ENCODE results near the gene HNRNPLL. TPM values are rescaled to one million over a fixed set of nuclear protein-coding genes. Genes with fewer than 3 reads are reported as not detected.

HNRNPLL gene
- total RNA-seq, 1 experiment from 2014 or later, result 62.9 TPM

- in situ Hi-C loops (cut with HindIII; ENCODE audit: low pct_unique_long_range_greater_than_20kb, low sequenced_read_pairs), result no loop called here
- no peak for DNase-seq (ENCODE audit: low read depth, low spot score)
Observed at GRCh38 chr2:38526195-38526594, 76.5 kb downstream of the HNRNPLL start.

- DNase-seq (ENCODE audit: low read depth, low spot score), result no peak
- in situ Hi-C loops (cut with HindIII; ENCODE audit: low pct_unique_long_range_greater_than_20kb, low sequenced_read_pairs), result no loop called here
Observed at GRCh38 chr2:38524580-38524979, 78.1 kb downstream of the HNRNPLL start.

- DNase-seq (ENCODE audit: low read depth, low spot score), result no peak
- in situ Hi-C loops (cut with HindIII; ENCODE audit: low pct_unique_long_range_greater_than_20kb, low sequenced_read_pairs), result no loop called here
Observed at GRCh38 chr2:38523728-38524437, 78.8 kb downstream of the HNRNPLL start.

GRCh38 chr2:38522754-38523349 lies 79.9 kb downstream of the HNRNPLL start:
- in situ Hi-C loops (cut with HindIII; ENCODE audit: low pct_unique_long_range_greater_than_20kb, low sequenced_read_pairs), result no loop called here
- DNase-seq (ENCODE audit: low read depth, low spot score), result no peak

GRCh38 chr2:38521835-38522234 lies 80.9 kb downstream of the HNRNPLL start:
- in situ Hi-C loops (cut with HindIII; ENCODE audit: low pct_unique_long_range_greater_than_20kb, low sequenced_read_pairs), result no loop called here
- no peak for DNase-seq (ENCODE audit: low read depth, low spot score)

- in situ Hi-C loops (cut with HindIII; ENCODE audit: low pct_unique_long_range_greater_than_20kb, low sequenced_read_pairs), result no loop called here
- DNase-seq (ENCODE audit: low read depth, low spot score), result no peak
Observed at GRCh38 chr2:38517284-38517683, 85.4 kb downstream of the HNRNPLL start.

- in situ Hi-C loops (cut with HindIII; ENCODE audit: low pct_unique_long_range_greater_than_20kb, low sequenced_read_pairs), result no loop called here
- no peak for DNase-seq (ENCODE audit: low read depth, low spot score)
Observed at GRCh38 chr2:38516526-38516925, 86.2 kb downstream of the HNRNPLL start.

- in situ Hi-C loops (cut with HindIII; ENCODE audit: low pct_unique_long_range_greater_than_20kb, low sequenced_read_pairs), result no loop called here
- DNase-seq (ENCODE audit: low read depth, low spot score), result no peak
Observed at GRCh38 chr2:38516122-38516521, 86.6 kb downstream of the HNRNPLL start.

GRCh38 chr2:38515155-38516074 lies 87.3 kb downstream of the HNRNPLL start:
- in situ Hi-C loops (cut with HindIII; ENCODE audit: low pct_unique_long_range_greater_than_20kb, low sequenced_read_pairs), result no loop called here
- peak; percentile 67 for DNase-seq (ENCODE audit: low read depth, low spot score)

GRCh38 chr2:38514603-38515154 lies 88.0 kb downstream of the HNRNPLL start:
- in situ Hi-C loops (cut with HindIII; ENCODE audit: low pct_unique_long_range_greater_than_20kb, low sequenced_read_pairs), result no loop called here
- no peak for DNase-seq (ENCODE audit: low read depth, low spot score)

GRCh38 chr2:38512211-38512610 lies 90.5 kb downstream of the HNRNPLL start:
- DNase-seq (ENCODE audit: low read depth, low spot score), result no peak
- in situ Hi-C loops (cut with HindIII; ENCODE audit: low pct_unique_long_range_greater_than_20kb, low sequenced_read_pairs), result no loop called here

Other genes starting within 250 kb of the HNRNPLL start
- gene ATL2, start 225.7 kb downstream of the HNRNPLL start, total RNA-seq (2014; rRNA removed; shearing (Covaris generic)), result 130 and 148 TPM in 2 replicates
- gene GALM, start 63.2 kb upstream of the HNRNPLL start, total RNA-seq (2014; rRNA removed; shearing (Covaris generic)), result 27.6 and 38.1 TPM in 2 replicates
- gene SRSF7, start 148.4 kb upstream of the HNRNPLL start, total RNA-seq (2014; rRNA removed; shearing (Covaris generic)), result 134 and 140 TPM in 2 replicates
- 33.9 and 37.2 TPM in 2 replicates for gene GEMIN6, start 175.3 kb upstream of the HNRNPLL start, total RNA-seq (2014; rRNA removed; shearing (Covaris generic))